Activated CD4-positive, alpha-beta T cell treated with anti-CD3 and anti-CD28 coated beads for 4 hours (primary cell): Measurements from ENCODE around the gene PHF2.
"Not testable (repeated sequence)": the region's sequence is repeated elsewhere in the genome, so short reads cannot be mapped to it uniquely, and the experiment has no call there.

Experiments used
- DNase-seq, 2 donors: peaks; one replicate each; pipeline ENCODE4 v3.0.0-alpha.2; 2020

The PHF2 gene

DNA sequence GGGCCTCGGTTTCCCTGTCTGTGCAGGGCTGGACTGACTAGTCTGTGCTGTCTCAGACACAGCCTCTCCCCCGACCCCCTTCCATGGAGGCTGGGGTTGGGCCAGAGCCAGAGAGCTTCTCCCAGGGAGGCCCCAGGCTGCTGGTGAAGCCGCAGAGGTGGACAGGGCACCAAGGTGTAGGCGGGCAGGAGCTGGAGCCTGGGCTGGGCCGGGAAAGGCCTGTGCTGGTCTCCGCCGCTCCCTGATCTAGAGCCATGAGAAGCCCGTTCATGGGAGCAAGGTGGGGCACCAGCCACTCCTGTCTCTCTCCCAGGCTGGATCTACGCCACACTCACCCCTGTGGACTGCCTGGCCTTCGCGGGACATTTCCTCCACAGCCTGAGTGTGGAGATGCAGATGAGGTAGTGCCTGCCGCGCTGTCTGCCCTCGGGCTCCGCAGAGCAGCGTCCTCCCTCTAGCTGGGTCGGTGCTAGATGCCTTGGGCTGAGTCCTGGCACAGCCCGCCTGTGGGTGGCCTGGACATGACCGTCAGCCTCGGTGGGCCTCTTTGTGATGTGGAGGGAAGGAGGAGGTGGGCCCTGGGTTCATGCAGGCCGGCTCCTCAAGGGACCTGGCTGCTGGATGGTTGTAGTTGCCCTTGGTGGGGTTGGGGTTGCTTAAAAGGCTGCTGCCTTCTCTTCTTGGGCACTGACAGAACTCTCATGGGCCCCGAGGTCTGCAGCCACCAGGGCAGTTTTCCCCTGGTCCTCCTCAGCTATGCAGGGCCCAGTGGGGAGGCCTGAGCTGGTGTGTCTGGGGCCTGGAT, 79.4 kb downstream of the PHF2 start:
- no peak for DNase-seq

DNA sequence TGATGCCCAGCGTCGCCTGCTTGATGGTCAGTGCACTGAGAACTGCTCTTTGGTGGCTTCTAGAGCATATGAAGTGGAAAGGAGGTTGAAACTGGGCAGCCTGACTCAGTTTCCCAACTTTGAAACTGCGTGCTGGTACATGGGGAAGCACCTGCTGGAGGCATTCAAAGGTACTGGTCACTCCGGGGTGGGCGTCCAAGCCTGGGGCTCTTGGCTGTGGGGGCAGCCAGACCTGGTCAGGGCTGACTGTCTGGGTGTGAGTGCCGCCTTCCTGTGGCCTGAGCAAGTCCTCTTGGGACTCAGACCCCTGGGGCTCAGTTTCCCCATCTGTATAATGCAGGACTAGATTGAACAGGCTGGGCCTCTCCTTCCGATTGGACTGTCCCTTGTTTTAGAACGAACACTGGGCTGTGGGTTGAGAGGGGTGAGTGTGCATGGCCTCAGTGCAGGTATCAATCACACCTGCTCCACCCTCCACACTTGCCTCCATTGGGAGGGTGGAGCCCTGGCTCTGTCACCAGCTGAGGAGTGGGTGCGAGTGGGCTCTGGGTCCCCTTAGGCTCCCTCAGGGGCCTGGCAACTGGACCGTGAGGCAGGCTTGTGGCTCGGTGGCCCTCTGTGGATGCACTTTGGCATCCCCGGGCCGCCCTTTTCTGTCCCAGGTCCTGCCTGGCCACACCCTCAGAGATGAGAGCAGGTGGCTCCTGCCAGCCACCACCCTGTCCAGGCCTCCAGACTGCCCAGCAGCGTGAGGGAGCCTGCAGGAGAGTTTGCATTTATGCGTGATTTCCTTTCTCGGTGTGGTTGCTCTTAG, 80.2 kb downstream of the PHF2 start:
- DNase-seq, result no peak

DNA sequence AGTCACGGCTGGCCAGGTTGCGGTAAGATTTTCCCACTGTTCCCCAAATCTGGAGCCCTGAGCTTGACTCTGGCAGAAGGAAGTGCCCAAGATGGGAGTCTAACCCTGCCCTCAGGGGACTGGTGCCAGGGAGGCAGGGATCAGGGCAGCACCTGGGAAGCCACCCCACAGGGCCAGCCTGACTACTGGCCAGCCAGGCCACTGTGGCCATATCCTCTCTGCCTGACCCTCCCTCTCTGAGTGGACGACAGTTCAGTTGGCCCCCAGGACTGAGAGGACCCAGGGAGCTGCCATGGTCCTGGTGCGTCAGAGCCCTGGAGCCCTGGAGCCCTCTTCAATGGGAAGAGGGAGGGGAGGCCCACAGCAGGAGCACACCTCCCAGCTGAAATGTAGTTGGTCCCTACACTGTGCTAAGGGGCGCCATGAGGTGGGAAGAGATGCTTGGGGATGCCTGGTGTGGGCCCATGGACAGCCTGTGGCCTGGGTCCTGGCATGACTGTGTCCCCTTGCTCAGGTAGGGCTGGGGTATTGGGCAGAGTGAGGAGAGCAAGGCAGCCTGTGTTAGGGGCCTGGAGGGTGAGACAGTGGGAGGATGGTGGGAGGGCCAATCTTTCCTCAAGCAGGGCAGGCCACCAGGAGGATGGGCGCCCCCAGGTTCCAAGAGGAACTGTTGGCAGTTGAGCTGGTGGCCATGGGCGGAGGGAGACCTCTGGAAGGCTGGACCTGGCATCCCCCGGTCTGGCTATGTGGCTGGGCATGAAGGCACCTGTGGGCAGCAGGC, 81.1 kb downstream of the PHF2 start:
- no peak for DNase-seq

DNA sequence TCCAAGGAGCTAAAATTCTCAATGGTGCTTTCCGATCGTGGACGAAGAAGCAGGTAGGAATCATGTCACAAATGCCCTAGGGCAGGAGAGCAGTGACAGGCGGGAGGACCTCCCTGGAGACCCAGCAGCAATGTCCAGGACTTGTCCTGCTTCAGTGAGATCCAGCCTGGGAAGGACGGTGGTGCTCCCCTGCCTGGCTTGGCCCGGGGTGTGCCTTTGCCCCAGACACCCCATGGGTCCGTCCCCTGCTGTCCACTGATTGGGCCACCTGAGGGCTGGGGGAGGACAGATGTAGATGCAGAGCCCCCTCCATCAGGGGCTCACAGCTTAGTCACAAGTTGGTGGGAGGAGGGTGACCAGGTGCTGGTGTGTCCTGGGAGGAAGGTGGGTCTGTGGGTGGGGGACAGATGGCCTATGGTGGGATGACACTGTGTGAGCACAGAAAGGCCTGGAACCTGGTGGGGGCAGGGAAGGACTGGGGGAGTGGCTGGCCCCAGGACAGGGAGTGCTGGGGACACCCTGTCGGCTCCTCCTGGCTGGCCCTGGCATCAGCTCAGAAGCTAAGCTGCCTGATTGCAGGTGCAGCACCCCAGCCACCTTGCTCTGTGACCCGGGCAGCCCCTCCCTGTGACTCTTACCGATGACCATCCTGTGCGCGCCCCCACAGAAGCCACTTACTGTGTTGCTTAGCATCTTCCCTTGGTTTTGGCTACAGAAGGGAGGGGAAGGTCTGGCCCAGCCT, 82.0 kb downstream of the PHF2 start:
- no peak for DNase-seq

DNA sequence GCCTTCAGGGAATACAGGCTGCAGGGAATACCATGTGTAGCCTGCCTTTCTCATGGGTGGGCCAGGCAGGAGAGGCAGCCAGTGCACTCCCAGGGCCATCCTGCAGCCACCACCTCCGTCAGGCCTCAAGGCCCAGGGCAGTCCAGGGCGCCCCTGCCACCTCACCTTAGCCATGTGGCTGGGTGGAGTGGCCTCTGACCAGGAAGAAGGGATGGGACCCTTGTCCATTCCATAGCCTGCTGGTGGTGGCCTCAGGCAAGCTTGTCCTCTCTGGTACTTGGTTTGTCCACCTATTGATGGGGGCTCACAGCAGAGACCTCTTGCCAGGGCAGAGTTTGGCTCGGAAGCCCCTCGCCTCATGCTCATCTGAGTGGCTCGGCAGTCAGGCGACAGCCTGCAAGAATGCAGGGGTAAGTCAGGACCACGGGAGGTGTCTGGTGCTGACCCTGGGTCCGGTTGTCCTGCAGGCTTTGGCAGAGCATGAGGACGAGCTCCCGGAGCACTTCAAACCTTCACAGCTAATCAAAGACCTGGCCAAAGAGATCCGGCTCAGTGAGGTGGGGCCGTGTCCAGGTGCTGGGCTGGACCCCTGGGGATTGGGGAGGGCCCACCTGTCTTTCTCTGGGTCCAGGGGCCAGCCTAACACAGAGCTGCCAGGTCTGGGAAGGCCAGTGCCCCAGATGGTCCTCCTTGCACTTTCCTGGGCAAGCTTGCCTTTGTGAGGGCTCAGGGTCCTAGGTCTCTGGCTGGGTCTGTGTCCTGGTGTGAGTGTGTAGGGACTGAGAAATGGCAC, 82.9 kb downstream of the PHF2 start:
- no peak for DNase-seq

DNA sequence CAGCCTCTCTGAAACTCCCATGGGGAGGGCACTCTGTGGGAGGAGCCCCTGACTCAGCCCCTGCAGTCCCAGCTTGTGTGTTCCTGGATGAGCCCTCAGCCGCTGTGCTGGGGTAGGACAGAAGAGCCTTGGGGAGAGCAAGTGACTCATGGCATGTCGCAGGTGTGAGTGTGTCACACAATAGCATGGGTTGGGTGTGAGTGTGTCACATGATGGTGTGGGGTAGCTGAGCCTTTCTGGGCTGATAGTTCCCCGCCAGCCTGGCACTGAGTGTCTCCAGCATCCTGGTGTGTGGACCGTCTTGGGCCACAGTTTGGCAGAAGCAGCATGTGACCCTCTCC, 83.4 kb downstream of the PHF2 start:
- DNase-seq, result no peak

DNA sequence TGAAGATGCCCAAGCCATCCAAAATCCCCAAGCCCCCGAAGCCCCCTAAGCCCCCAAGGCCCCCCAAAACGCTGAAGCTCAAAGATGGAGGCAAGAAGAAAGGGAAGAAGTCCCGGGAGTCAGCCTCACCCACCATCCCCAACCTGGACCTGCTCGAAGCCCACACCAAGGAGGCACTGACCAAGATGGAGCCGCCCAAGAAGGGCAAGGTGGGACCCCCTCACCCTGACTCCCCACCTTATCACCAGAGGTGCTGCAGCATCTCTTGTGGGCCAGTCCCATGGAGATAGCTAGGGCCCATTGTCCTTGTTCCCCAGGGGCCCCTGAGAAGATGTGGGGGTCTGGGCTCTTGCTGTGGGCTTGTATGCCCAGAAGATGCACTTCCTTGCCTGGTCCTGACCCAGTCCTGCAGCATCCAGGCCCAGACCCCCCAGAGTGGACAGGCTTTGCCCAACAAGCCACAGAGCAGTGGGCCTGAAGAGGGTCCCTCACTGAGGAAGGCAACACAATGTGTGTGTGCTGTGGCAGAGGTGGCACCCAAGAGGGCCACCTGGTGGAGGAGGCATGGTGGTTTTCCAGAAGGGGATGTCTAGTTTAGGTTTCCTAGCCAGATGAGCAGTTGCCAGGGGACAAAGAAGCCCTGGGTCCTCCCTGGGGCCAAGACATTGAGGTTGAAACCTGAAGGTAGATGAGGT, 84.1 kb downstream of the PHF2 start:
- DNase-seq, result no peak

DNA sequence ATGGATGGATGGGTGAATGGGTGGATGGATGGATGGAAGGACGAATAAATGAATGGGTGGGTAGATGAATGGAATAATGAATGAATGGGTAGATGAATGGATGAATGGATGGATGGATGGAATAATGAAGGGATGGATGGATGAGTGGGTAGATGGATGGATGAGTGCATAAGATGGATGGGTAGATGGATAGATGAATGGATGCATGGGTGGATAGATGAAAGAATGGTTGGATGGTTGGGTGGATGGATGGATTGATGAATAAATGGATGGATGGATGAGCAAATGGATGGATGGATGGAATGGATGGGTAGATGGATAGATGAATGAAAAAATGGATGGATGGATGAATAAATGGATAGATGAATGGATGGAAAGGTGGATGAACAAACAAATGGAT, 85.2 kb downstream of the PHF2 start:
- DNase-seq, result no peak

DNA sequence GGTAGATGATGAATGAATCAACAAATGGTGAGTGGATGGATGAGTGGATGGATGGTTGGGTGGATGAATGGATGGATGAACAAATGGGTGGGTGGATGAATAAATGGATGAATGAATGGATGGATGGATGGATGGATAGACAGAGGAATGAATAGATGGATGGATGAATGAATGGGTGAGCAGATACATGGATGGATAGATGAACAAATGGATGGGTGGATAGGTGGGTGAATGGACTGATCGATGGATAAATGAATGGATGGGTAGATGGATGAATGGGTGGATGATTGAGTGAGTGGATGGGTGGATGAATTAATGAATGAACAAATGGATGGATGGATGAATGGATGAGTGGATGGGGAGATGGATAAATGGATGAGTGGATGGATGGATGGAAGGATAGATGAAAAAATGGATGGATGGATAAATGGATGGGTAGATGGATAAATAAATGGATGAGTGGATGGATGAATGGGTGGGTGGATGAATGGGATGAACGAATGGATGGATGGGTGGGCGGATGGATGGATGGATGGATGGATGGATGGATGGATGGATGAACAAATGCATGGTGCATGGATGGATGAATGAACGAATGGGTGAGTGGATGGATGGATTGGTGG, 85.7 kb downstream of the PHF2 start:
- no peak for DNase-seq

DNA sequence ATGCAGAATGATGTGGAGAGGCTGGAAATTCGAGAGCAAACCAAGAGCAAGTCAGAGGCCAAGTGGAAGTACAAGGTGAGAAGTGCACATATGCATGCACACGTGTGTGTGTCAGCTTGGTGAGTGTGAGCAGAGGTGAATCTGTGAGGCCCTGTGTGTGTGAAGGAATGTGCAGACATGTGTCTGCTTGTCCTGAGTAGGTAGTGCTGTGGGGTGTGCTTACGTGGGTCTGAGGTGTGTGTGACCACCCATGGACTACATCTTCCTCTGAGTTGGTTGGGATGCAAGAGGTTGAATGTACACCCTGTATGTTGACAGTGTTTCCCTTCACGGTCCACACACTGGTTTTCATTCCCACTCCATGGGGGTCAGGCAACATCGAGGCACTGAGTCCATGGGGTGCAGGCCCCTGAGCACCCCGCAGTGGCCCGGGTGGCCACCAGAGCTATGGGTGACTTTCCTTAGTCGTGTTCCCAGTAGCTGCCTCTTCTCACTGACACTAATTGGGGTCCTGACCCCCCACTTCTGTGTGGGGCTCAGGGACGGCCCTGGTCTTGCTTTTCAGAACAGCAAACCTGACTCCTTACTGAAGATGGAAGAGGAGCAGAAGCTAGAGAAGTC, 86.7 kb downstream of the PHF2 start:
- DNase-seq, result no peak

DNA sequence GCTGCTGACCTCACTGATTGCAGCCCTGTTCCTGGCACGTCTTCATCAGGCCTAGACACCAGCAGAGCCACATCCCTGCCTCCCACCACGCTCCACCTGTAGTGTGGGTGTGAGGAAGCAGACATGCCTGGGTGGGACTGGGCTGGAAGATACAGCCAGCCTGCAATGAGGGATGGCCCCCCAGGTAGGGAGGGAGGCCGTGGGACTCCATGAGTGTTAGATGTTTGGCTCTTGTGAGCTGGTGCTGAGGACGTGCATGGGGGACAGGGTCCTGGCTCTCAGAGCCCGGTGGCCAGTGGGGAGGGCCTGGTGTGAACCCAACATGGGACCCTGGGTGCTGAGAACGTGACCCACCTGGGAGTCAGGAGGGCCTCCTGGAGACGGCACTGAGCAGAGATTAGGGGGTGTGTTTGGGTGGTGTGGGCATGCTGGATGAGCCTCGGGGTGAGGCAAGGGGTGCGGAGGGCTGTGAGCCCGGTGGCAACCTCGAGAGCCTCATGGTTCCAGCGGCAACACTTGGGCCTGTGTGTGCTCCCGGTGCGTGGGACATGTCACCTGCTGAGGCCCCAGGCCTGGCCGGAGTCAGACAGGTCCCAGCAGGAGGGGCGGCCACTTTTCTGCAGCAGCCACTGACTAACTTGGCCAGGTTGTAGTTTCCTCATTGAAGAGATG, 87.6 kb downstream of the PHF2 start:
- no peak for DNase-seq

DNA sequence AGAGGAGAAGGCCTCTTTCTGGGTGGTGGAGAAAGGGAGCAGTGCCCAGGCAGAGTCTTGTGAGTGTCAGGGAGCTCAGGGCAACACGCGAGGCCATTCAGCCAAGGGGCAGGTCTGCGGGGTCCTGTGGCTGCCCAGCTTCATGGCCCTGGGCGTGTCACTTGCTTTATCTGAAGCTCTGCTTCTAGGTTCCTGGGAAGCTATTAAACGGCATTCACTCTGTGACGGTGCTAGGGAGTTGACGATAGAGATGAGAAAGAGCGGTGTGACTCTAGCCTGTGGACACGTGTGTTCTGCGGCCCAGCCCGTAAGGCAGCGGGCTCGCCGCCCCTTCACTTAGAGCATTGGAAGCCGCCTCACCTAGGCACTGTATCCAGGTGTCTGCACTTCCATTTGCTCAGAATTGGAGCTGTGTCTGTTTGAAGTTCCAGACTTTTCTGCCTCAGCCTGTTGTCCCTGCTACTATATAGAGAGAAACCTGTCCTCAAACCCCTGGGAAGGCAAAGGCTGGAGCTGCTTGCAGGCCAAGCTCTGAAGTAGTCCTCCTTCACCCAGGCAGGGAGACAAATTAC, 88.3 kb downstream of the PHF2 start:
- no peak for DNase-seq

DNA sequence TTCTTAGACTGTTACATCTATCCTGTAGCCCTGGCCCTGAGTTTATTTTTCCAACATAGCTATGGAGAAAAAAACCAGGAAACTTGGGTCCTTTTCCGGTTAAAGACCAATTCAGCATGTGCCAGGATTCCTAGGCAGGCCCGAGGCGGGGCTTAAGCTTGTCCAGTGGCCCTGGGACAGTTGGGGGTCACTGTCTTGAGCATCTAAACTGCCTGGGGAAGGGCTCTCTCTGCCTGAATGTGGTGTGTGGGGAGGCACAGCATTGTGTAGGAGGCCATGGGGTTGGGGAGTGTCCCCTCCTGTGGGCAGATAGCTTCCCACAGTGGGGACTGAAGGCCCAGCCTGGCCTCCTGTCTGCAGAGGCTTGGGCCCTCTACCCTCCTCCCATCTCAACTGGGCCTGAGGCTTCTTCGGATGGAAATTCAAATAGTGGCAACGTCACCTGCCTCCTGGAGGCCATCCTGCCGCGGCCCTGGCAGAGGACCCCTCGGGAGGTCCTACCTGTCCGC, 88.8 kb downstream of the PHF2 start:
- no peak for DNase-seq

DNA sequence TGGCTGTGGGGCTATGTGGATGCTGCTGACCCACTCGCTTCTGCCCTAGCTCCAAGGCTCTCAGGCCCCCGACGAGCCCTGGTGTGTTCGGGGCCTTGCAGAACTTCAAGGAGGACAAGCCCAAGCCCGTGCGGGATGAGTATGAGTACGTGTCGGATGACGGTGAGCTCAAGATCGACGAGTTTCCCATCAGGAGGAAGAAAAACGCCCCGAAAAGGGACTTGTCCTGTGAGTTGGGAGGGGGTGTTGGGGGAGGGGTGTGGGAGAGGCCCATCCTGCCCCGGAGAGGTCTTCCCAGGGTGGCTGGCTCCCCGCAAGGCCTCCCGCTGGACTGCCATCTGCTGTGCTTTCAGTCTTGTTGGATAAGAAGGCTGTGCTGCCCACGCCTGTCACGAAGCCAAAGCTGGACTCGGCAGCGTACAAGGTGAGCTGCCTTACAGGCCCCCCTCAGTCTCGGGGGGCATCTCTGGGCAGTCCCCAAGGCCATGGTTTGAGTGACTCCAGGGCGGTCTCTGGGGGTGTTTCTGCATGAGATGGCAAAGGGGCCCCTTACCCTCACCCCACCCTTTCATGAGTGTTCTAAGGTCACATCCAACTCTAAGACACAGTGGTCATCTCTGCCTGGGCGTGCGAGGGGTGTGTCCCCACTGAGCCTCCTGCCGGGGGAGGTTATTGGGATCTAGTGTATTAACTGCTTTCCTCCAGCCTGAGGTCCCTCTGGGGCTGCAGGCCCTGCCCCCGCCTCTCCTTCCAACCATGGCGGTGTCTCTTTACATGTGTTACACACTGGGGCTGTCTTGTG, 89.5 kb downstream of the PHF2 start:
- DNase-seq, result no peak

DNA sequence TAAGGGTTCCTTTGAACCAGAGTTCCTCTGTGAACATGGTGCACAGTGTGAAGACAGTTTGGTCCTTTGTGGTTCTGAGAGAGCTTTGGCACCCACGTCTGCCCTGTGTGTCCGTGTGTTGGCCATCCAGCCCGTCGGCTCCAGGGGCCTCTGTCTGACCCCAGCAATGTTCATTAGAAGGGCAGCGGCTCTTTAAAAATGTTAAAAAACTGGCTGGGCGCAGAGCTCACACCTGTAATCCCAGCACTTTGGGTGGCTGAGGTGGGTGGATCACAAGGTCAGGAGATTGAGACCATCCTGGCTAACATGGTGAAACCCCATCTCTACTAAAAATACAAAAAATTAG, 90.0 kb downstream of the PHF2 start:
- not testable (repeated sequence) for DNase-seq

DNA sequence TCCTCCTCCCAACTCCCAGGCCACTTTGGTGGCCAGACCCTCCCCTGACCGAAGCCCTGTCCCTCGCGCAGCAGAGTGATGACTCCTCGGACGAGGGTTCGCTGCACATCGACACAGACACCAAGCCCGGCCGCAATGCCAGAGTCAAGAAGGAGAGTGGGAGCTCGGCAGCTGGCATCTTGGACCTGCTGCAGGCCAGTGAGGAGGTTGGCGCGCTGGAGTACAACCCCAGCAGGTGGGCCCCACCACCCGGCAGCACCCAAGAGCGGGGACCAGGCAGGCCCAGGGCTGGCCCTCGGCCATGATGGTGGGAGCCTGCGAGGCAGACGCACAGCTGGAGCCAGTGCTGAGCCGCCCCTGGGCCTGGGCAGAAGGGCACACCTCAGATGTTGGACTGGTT, 90.6 kb downstream of the PHF2 start:
- no peak for DNase-seq

DNA sequence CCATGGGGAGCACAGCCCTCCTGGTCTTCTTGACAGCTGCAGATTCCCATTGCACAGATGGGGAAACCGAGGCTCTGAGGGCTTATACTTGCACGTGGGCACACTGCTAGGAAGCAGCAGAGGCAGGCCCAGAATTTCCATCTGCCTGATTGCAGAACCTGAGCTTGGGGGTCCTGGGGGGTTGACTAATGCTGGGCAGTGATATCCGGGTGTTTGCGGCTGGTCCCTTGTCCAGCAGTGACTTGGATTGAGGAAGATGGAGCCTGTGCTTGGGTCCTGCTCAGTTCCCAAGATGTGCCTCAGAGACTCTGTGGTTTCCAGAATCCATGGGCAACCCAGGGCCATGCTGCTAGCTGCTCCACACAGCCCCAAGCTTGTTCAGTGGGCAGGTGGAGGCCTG, 91.2 kb downstream of the PHF2 start:
- DNase-seq, result no peak

DNA sequence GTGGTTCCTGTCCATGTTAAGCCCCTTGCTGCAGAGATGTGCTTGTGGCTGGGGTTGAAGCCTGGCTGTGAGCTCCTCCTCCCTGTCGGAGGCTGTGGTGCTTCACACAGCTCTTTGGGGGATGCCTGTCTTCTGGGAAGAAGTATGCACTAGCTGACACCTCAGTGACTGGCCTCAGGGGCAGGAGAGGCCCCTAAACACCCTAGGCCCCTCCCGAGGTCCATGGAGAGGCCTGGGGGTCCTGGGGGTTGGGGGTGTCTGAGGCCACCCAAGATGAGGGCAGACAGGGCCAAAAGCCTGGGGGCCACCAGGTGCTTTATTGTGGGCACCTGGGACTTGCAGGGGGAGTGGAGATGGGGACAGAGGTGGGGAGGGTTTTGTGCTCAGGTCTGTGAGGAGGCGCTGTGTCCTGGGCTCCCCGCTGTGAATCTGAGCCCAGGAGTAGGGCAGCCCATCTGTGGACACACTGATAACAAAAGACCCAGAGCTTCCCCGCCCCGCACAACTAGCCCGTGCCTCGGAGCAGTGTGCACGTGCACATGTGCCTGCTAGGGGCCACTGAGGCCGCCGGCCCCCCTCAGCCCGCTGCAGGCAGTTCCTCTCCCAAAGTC, 92.0 kb downstream of the PHF2 start:
- no peak for DNase-seq
